Panc1 (cell line): ENCODE results near the gene TULP4. TPM values are rescaled to one million over a fixed set of nuclear protein-coding genes. Genes with fewer than 3 reads are reported as not detected.

ENCODE experiments used
- ATAC-seq: fragments of 200-7000 bp; cut with Tn5 transposase; 2 replicates; pipeline ENCODE4 v1.9.1; 2020; ENCODE audit warnings: mild to moderate bottlenecking, moderate library complexity
- BruUV-seq: library from RNA; stranded (reverse); fragments of 400-500 nt; replicated peaks from 2 replicates; lab custom pipeline; 2021; lab: Mats Ljungman, UMichigan
- CTCF ChIA-PET: fragments of 300-600 bp; sonication (Branson Sonifier 250); formaldehyde crosslinking; loops from one replicate; lab custom pipeline; 2022; ENCODE audit warnings: antibody characterized with exemption; lab: Charles Lee
- POLR2A ChIA-PET: fragments of 300-600 bp; sonication (Branson Sonifier 250); formaldehyde crosslinking; loops from one replicate; lab custom pipeline; 2022; ENCODE audit warnings: antibody characterized with exemption; lab: Charles Lee
- DNase-seq: peaks from one replicate; pipeline ENCODE4 v3.0.0-alpha.2; 2010; ENCODE audit warnings: low read depth, low spot score
- H3K27ac ChIP-seq: 2 replicates; pipeline ENCODE4 v1.5.1; 2011; ENCODE audit warnings: mild to moderate bottlenecking, low read length, inconsistent platforms
- H3K27me3 ChIP-seq: fragments of 200-500 bp; sonication (Bioruptor generic); 2 replicates; pipeline ENCODE4 v1.6.0; 2014; ENCODE audit warnings: low read length, inconsistent platforms; ENCODE audit not compliant: control insufficient read depth, insufficient read depth
- H3K36me3 ChIP-seq: fragments of 200-500 bp; sonication (Bioruptor generic); 2 replicates; pipeline ENCODE4 v1.5.1; 2014; ENCODE audit warnings: inconsistent platforms, mild to moderate bottlenecking, low read length, moderate library complexity; ENCODE audit not compliant: control insufficient read depth, insufficient read depth
- H3K4me1 ChIP-seq: 2 replicates; pipeline ENCODE4 v1.5.1; 2011; ENCODE audit warnings: inconsistent platforms, mild to moderate bottlenecking, low read length, moderate library complexity; ENCODE audit not compliant: control insufficient read depth, insufficient read depth
- H3K4me3 ChIP-seq, 2 experiments: 2 replicates each; pipeline ENCODE4 v1.5.1; 2011 to 2012; ENCODE audit warnings: low read depth in 2 of 2, low read length in 2 of 2, mild to moderate bottlenecking in 2 of 2, inconsistent platforms in 1 of 2, moderate library complexity in 1 of 2
- H3K9me3 ChIP-seq: fragments of 200-500 bp; sonication (Bioruptor generic); 2 replicates; pipeline ENCODE4 v1.5.1; 2014; ENCODE audit warnings: low read depth, mild to moderate bottlenecking, inconsistent platforms, low read length, moderate library complexity; ENCODE audit not compliant: control insufficient read depth, insufficient read depth
- POLR2AphosphoS5 ChIP-seq: IDR thresholded peaks from 2 replicates; pipeline ENCODE4 v1.6.1; 2012; ENCODE audit warnings: mild to moderate bottlenecking, low read depth, low read length, moderate library complexity
- SIN3A ChIP-seq: IDR thresholded peaks from 2 replicates; pipeline ENCODE4 v1.6.1; 2012; ENCODE audit warnings: low read depth, mild to moderate bottlenecking, low read length, moderate library complexity, borderline replicate concordance; ENCODE audit not compliant: insufficient read depth
- TCF7L2 ChIP-seq: IDR thresholded peaks from 2 replicates; pipeline ENCODE4 v1.6.1; 2011; ENCODE audit warnings: mild to moderate bottlenecking, low read depth, low read length, inconsistent platforms
- in situ Hi-C: cut with HindIII; loops from 2 replicates; pipeline ENCODE4 v1.10.0; 2016; ENCODE audit warnings: low sequenced_read_pairs, low pct_unique_long_range_greater_than_20kb
- intact Hi-C: fragments of 100-400 bp; cut with micrococcal nuclease; formaldehyde crosslinking; loops from one replicate; pipeline ENCODE4 v1.10.0; 2022; ENCODE audit not compliant: unreplicated experiment
- total RNA-seq: library from RNA; stranded (reverse); gene quantifications from one replicate; pipeline ENCODE4 v1.2.1, GENCODE V29; 2021; ENCODE audit not compliant: unreplicated experiment
- TF ChIP-seq, protein P1 (sequence below), 2 experiments: IDR thresholded peaks; 2 replicates each; pipeline ENCODE4 v1.6.1; 2011 to 2012; ENCODE audit warnings: low read depth in 2 of 2, control low read depth in 1 of 2, low read length in 1 of 2, mild to moderate bottlenecking in 1 of 2, moderate library complexity in 1 of 2; ENCODE audit not compliant: insufficient read depth in 1 of 2
- TF ChIP-seq, protein P2 (sequence below): fragments of 450-650 bp; IDR thresholded peaks from 2 replicates; pipeline ENCODE4 v1.5.1; 2017; ENCODE audit warnings: mild to moderate bottlenecking

TULP4 gene
- total RNA-seq, 1 experiment from 2014 or later, result 105 TPM

DNA sequence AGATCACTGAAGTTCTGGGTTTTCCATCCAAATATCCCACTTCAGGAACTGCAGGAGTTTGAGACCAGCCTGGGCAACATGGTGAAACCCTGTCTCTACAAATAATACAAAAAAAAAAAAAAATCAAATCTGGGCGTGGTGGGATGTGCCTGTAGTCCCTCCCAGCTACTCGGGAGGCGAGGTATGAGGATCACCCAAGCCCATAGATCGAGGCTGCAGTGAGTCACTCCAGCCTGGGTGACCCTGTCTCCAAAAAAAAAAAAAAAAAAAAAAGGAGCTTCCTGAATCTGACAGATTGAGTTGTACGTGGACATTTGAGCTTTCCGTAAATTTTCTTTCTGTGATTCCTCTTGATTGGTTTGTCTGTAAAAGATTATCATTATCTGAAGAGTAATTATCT lies 55.6 kb downstream of the TULP4 start:
- TF ChIP-seq TCF7L2, result no peak
- no peak for TF ChIP-seq POLR2AphosphoS5
- TF ChIP-seq, protein P1, sequence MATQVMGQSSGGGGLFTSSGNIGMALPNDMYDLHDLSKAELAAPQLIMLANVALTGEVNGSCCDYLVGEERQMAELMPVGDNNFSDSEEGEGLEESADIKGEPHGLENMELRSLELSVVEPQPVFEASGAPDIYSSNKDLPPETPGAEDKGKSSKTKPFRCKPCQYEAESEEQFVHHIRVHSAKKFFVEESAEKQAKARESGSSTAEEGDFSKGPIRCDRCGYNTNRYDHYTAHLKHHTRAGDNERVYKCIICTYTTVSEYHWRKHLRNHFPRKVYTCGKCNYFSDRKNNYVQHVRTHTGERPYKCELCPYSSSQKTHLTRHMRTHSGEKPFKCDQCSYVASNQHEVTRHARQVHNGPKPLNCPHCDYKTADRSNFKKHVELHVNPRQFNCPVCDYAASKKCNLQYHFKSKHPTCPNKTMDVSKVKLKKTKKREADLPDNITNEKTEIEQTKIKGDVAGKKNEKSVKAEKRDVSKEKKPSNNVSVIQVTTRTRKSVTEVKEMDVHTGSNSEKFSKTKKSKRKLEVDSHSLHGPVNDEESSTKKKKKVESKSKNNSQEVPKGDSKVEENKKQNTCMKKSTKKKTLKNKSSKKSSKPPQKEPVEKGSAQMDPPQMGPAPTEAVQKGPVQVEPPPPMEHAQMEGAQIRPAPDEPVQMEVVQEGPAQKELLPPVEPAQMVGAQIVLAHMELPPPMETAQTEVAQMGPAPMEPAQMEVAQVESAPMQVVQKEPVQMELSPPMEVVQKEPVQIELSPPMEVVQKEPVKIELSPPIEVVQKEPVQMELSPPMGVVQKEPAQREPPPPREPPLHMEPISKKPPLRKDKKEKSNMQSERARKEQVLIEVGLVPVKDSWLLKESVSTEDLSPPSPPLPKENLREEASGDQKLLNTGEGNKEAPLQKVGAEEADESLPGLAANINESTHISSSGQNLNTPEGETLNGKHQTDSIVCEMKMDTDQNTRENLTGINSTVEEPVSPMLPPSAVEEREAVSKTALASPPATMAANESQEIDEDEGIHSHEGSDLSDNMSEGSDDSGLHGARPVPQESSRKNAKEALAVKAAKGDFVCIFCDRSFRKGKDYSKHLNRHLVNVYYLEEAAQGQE (IDR thresholded peaks at IDR 0.05; ENCODE audit: insufficient read depth in 1 of 2, low read depth in 2 of 2, low read length in 1 of 2), result no peak
- TF ChIP-seq, protein P2, sequence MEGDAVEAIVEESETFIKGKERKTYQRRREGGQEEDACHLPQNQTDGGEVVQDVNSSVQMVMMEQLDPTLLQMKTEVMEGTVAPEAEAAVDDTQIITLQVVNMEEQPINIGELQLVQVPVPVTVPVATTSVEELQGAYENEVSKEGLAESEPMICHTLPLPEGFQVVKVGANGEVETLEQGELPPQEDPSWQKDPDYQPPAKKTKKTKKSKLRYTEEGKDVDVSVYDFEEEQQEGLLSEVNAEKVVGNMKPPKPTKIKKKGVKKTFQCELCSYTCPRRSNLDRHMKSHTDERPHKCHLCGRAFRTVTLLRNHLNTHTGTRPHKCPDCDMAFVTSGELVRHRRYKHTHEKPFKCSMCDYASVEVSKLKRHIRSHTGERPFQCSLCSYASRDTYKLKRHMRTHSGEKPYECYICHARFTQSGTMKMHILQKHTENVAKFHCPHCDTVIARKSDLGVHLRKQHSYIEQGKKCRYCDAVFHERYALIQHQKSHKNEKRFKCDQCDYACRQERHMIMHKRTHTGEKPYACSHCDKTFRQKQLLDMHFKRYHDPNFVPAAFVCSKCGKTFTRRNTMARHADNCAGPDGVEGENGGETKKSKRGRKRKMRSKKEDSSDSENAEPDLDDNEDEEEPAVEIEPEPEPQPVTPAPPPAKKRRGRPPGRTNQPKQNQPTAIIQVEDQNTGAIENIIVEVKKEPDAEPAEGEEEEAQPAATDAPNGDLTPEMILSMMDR, result no peak
- no peak for TF ChIP-seq SIN3A
- intact Hi-C loops (no loop called here), in situ Hi-C loops (no loop called here)
- ATAC-seq, result no peak
- DNase-seq, result no peak
- Histone ChIP-seq H3K27ac (no peak overlapping the region), H3K4me3 (no peak overlapping the region), H3K36me3 (no peaks in the 10 kb centered on the region), H3K9me3 (no peaks in the 10 kb centered on the region), H3K27me3 (no peaks in the 10 kb centered on the region), H3K4me1 (no peaks in the 10 kb centered on the region)
- ChIA-PET CTCF (interaction anchor here (0.6 kb wide), 1 partner anchor 1053 kb away, joined by 3 read pairs; no protein-coding TSS in a partner anchor), POLR2A (interaction anchor here (0.6 to 0.7 kb wide), 4 partner anchors 17 to 305 kb away, joined by 3 to 7 read pairs (median 4); no protein-coding TSS in a partner anchor)
- BruUV-seq, result no TSS peak

DNA sequence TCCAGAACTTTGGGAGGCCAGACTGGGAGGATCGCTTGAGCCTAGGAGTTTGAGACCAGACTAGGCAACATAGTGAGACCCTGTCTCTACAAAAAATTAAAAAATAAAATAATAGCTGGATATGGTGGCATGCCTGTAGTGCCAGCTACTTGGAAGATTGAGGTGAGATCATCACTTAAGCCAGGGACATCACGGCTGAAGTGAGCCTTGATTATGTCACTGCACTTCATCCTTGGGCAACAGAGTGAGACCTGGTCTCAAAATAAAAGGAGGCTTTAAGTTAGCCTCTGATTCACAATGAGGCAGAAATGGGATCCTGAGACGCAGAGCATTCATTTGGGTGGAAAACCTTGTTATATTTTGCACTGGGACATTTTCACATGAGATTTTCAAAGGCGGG lies 57.0 kb downstream of the TULP4 start:
- POLR2A ChIA-PET, result no interaction called here
- no peak for ATAC-seq

More for the DNA sequence above, 57.0 kb downstream of the TULP4 start:
- in situ Hi-C loops (no loop called here), intact Hi-C loops (no loop called here)
- no TSS peak for BruUV-seq
- no peaks in the 10 kb centered on the region for H3K36me3 ChIP-seq
- H3K9me3 ChIP-seq, result no peaks in the 10 kb centered on the region
- no peak overlapping the region for H3K4me3 ChIP-seq
- H3K27me3 ChIP-seq, result no peaks in the 10 kb centered on the region
- TF ChIP-seq, protein P2, result no peak
- no peak for TF ChIP-seq POLR2AphosphoS5
- TF ChIP-seq SIN3A, result no peak
- TF ChIP-seq TCF7L2, result no peak
- TF ChIP-seq, protein P1 (IDR thresholded peaks at IDR 0.05; ENCODE audit: insufficient read depth in 1 of 2, low read depth in 2 of 2, low read length in 1 of 2), result no peak
- no peaks in the 10 kb centered on the region for H3K4me1 ChIP-seq
- no peak overlapping the region for H3K27ac ChIP-seq
- DNase-seq, result no peak
- CTCF ChIA-PET, result no interaction called here
